Gastroesophageal sphincter (tissue), 2 donors: ENCODE data around the gene C6orf141.

Experiments used
- POLR2A ChIP-seq, 2 donors: fragments of 450-650 bp; IDR thresholded peaks; one replicate each; pipeline ENCODE4 v1.6.1; 2017; ENCODE audit warnings: antibody characterized with exemption in 2 of 2, mild to moderate bottlenecking in 2 of 2, moderate library complexity in 1 of 2
- POLR2AphosphoS5 ChIP-seq: sonication (generic); formaldehyde crosslinking; IDR thresholded peaks from one replicate; pipeline ENCODE4 v1.6.1; 2017; ENCODE audit warnings: antibody characterized with exemption

DNA sequence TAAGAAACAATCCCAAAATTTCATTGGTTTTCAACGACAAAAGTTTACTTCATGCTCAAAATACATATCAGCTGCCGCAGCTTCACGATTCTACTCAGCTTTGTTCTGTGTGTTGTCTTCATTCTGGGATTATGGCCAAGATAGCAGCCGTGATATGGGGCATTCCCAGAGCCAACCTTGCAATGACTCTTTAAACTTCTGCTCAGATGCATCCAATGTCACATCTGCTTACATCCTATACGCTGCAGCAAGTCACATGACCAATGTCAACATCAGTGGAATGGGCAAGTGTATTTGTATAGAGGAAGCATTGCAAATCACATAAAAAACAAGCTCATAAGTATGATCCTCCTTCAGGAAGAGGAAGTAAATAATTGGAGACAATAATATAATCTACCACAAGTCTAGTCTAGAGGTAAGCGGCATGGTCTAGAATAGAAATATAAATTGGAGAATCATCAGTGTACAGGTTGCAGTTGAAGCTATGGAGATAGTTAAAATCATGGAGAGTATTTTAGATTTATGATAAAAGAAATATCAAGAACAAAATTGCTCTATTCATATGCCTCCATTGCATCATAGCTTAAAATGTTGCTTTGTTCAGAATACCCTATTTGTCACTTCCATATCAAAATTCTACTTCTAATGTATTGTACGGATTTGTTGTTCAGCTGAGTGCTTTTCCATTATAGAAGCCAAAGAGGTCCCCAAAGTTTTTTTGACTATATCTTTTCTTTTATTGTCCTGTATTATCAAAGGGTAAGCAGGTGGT is 7.2 kb upstream of the C6orf141 start:
- TF ChIP-seq POLR2AphosphoS5 (no peak), POLR2A (IDR thresholded peaks at IDR 0.05) (no peak)
